Activated naive CD4-positive, alpha-beta T cell (primary cell): ENCODE results near the gene GPC1.

Experiments
- DNase-seq, 4 experiments: peaks; one replicate each; lab custom pipeline; 2025; lab: John Stamatoyannopoulos, UW

Gene GPC1

DNA sequence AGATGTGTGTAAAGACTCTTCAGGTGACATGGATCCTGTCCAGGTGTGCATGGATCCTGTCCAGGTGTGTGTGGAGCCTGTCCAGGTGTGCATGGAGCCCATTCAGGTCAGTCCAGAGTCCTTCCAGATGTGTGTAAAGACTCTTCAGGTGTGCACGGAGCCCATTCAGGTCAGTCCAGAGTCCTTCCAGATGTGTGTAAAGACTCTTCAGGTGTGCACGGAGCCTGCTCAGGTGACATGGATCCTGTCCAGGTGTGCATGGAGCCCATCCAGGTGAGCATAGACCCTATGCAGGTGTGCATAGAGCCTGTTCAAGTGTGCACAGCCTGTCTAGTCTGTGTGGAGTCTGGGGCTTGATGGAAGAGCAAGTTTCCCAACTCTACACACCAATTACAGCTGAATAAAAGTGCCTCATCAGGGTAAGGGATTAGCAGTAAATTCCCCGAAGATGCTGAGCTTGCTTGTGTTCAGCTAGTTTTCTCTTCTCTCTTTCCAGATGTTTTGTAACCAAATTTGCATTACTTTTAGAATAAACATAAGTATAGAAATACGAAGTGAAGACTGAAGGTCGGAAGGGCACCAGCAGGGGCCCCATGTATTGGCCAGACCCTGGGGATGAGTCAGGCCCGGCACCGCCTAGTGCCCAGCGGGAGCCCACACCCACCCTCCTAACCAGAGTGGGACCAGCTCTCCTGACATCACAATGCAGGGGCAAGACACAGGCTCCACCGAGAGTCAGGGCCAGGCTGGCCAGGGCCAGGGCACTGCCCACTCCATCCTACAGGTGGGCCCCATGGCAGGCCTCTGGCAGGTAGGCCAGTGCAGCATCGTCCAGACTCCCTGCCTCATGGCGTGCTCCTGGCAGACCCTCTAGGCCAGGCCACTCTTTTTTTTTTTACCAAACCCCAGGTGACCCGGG, 38.6 kb upstream of the GPC1 start:
- DNase-seq: no peak

DNA sequence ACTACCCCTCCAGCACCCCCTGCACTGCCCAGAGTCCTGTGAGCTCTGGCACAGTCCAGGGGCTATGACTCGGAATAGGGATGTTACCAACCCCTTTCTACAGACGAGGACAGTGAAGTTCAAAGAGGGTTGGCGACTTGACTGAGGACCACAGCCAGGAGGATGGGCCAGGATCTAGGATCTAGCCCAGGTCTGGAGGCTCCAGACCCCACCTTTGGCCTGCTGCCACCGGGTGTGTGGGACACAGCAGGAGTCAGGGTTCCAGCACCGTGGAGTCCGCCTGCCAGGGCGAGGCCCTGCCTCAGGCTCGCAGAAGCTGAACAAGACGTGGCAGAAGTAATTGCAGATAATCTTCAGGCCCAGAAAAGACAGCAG, 37.9 kb upstream of the GPC1 start:
- DNase-seq: no peak

DNA sequence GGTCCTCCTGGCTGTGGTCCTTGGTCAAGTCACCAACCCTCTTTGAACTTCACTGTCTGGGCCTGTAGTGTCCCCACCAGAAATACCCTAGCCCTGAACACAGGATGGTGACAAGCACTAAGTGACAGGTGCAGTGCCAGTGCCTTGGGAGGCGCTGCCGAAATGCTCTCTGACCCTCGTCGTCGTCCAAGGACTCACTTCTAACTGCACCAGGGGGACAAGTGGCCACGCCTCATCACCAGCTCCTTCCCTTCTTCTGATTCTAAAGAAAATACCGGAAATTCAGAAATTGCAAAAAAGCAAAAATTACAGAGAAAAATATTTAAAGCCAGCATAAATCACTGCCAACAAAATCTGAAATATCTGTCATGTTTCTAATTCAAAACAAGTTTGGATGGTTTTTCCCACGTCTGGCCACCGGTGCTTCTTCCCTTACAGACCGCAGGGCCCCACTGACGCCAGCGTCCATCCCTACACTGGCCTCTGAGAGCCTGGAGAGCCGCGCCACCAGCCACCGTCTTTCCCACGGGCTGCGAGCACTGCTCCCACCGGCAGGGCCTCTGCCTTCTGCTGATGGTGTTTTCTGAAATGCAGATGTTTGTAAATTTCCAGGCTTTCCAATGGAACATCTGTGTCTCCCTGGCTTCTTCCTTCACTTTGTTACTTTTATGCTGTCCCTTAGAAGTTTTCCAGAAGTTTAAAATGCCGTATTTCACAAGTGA, 37.4 kb upstream of the GPC1 start:
- DNase-seq: no peak

DNA sequence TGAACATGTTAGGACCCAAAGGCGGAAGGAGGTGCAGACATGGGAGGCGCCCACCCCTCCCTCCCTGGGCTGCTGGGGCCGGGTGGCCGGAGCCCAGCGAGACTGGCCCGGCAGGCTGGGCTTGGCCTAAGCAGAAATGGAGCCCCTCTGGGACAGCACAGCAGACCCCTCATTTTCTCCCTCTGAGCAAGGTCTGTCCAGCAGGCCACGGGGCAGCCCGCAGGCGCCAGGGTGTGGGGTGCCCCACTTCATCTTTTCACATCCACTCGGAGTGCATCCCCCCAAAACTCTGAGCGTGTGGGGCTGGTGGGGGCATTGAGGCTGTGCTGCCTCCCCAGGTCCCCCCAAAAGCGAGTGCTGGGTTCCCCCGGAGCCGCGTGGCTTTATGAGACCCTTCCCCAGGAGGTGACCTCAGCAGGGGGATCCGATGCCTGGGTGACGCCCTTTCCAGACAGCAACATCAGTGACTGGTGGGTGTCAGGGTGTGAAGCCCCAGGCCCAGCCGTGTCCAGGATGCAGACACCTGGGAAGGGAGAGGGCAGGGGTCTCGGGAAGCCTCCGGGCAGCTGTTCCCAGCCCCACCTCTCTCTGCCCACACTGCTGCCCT, 36.7 kb upstream of the GPC1 start:
- no peak for DNase-seq

DNA sequence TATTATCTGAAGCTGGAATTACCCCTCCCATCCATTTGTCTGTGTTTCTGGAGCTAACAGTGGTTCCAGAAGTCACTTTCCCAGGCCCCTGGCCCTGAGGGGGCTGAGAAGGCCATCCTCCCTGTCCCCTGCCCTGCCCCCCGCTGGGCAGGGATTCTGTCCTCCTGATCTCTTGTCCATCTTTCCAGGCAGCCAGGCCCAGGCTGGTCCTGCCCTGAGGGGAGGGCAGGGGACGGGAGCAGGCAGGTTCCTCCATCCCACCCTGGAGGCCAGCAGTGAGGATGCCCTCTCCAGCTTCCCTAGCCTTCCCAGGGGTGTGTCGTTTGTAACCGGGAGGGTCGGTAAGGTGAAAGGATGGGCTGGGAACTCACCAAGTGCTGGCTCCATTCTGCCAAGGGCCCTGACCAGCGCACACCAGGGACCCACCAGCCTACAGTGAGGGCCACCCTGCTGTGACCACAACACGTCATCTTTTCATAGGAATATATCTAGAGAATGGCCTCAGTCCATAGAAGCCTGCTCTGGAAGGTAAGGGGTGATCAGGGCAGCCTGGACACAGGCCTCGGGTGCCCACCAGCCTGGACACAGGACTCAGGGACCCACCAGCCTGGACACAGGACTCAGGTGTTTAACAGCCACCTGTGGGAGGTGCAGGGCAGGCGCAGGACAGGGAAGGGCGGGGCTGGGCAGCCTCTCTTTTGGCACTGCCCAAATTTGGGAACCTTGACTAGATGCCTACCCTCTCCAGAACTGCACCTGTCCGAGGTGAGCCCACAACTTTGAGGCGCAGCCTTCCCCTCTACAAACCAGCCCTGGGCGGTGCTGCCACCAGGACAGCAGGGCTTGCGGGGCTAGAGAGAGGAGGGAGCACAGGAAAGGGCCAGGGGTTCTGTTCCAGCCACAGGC, 35.8 kb upstream of the GPC1 start:
- no peak for DNase-seq

DNA sequence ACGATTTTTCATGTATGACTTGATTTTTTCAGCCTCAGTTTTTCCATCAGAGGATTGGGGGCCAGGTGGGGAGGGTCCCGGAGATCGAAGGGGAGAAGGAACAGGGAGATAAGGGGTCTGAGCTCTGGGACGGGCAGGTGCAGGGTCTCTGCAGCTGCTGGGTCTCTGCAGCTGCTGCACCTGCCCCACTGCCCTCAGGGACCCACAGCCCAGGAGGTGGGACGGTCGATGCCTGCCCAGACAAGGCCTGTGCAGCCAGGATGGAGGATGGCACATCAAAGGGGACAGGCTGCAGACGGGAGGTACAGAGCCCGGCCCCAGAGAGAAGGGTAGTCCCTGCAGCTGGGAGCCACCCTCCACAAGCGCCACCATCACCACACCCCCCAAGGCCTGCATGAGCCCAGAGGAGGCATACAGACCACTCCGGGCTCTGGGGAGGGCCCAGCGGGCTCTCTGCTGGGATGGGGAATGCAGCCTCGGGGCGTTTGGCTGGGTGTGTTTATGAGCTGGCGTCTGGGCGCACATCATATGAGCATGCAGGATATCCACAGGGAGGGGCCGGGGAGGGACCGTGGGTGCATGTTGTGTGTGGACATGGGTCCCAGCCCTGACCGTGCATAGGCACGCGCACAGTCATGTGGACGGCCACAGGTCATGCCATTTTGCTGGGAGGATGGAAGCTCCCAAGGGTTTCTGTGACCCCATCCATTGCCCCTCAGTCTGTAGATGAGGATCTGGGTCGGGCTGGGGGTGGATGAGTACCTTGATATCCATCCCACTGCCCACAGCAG, 34.9 kb upstream of the GPC1 start:
- no peak for DNase-seq

DNA sequence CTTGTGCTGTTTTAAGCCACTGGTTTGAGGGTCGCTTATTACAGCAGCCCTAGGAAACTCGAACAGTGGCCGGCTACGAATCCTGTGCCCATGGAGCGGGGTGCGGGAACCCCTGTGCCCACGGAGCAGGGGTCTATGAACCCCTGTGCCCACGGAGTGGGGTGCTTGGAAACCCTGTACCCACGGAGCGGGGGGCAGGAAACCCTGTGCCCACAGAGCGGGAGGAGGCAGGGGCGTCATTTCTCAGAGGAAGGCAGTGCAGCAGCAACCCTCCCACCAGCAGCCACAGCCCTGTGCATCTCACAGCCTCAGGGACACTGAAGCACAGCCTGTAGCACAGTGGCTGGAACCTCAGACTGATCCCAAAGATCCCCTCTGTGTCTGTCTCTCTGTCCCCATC, 34.2 kb upstream of the GPC1 start:
- no peak for DNase-seq

DNA sequence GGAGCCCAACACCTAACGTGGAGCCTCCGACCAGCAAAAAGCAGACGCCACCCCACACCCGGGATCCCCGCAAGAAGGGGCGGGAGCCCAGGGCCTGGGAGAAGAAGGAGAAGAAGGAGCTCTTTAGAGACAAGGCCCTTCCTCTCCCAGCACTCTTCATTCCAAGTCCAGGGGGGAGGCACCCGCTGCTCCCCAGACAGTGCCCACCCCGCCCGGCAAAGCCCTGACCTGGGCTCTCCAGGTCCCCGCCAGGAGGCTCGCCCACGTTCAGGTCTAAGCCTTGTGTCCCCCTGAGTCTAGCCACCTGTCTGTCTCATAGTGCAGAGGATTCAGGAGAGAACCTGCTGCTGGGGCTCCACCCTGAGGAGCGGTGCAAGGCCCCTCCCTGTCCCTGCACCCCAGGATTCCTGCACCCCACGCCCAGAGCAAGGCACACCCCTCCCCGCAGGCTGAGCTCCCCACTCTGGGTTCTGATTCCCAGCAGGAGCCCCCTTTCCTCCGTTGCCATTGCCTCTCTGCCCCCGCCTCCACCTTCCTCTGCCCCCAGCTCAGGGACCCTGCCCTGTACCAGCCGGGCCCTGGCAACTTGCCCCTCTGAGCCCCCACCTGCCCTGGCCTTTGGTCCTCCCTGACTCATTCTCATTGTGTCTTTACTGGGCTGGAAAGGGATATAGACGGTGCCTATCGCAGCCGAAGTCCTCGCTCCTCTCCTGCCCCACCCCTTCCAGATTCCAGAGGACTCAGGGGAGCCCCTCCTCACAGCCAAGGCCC, 33.5 kb upstream of the GPC1 start:
- no peak for DNase-seq

DNA sequence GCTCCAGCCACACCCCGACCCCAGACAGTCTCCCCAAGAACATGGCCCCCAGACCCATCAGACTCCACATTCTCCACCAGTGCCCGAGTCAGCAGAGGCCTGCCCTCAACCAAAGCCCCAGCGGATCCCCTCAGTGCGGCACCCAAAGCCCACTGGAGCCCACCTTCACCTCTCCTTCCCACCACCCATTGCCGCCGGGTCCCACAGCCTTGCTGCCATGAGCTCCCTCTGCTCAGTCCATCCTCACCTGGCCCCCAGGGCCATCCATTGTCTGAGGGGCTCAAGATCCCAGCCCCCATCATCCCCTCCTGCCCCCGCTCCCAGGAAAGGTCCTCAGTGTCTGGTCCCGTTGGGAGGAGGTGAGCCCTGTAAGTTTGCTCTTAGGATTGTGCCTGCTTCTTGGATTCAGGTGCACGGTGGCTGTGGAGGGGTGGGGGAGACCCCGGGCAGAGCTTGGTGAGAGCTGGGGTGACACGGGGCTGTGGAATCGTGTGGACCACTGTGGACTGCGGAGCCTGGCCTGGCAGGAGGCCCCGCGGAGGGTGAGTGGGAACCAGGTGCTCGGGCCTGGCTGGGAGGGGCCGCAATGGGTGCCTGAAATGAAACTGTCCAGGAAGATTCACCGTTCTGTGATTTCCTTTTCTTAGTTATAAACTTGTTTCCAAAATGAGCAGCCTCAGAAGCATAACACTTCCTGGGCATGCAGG, 32.7 kb upstream of the GPC1 start:
- no peak for DNase-seq

DNA sequence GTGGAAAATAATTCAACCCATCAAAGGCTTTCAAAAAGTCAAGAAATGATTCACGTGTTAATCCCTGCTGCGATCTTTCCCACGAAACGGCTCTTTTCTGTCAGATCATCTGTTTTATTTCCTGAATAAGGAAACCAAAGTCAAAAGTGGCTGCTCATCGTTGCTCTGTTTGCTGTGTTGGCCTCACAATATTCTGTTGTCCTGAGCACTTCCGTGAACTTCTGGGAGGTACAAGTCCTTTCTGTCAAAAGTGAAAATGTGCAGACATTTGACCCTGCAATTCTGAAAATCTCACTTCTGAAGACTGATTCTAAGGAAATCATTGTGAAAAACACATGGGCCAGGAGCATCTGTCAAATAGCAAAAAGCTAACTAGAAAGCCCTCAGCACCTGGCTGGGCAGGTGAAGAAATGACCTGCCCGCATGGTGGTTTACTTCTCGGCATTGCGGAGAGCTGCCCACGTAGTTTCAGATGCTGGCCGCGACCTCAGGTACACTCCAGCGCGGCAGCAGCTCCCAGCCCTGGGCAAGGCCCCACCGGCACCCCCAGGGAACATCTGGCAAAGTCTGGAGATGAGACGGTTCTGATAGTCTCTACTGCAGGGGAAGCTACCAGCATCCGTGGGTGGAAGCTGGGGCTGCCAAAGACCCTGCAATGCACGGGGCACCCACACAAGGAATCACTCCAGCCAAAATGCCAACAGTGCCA, 31.9 kb upstream of the GPC1 start:
- no peak for DNase-seq

DNA sequence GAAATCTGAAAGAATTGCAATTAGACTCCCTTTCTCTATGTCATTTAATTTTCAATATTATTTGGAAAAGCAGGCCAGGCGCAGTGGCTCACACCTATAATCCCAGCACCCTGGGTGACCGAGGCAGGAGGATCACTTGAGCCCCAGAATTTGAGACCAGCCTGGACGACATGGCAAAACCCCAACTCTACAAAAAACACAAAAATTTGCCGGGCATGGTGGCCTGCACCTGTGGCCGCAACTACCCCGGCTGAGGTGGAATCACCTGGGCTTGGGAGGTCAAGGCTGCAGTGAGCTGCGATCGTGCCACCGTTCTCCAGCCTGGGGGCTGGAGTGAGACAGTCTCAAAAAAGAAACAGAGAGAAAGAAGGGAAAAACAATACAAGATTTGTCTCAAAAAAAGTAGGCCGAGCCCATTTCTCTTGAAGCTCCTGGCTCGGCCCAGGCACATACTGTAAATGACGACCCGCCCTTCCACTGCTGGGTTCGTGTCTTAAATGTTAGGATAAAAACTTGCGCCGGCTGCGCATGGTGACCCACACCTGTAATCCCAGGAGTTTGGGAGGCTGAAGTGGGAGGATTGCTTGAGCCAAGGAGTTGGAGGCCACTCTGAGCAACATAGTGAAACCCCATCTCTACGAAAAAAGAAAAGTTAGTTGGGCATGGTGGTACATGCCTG, 31.1 kb upstream of the GPC1 start:
- no peak for DNase-seq

DNA sequence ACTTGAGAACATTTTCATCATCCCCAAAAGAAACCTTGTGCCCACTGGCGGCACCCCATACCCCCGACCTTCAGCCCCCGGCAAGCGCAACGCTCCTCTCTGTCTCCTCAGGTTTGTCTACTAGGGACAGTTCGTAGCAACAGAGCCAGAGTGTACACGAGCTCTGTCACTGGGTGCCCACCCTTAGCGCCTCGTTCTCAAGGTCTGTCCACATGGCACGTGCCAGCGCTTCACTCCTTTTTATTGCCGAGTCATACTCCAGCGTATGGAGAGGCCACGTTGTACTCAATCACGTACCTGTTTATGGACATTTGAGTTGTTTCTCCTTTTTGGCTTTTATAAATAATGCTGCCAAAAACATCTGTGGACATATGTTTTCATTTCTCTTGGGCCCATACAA, 30.3 kb upstream of the GPC1 start:
- no peak for DNase-seq

DNA sequence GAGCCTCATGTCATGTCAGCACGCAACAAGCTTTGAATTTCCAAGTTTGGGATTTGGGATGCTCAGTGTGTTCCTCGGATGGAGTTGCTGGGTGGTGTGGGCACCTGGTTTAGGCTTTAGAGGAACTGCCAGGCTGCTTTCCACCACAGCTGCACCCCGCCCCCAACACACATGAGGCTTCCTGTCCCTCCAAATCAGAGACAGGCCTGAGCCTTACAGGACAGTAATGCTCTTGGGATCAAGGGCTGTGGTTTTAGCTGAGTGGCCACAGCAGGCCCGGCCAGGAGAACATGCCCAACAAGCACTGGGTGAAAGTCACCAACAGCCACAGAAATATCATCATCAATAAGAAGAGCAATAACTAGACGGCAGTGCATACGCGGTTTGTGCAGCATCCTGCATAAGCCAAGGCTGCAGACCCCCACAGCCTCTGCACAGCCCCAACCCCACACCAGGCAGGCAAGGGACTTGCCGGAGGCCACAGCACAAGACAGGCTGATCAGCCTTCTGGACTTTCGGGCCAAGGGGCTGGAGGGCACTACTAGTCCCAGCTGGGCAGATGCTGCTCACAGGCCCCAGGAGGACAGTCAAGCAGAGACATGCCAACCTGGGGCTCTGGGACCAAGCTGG, 29.7 kb upstream of the GPC1 start:
- no peak for DNase-seq

DNA sequence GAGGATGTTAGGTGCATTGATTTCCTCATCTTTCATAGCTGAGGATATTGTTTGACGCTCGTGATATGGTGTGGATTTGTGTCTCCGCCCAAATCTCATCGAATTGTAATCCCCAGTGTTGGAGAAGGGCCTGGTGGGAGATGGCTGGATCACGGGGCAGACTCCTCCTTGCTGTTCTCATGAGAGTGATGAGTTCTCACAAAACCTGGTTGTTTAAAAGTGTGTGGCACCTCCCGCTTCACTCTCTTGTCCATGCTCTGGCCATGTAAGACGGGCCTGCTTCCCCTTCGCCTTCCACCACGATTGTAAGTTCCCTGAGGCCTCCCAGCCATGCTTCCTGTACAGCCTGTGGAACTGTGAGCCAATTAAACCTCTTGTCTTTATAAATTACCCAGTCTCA, 28.4 kb upstream of the GPC1 start:
- no peak for DNase-seq

DNA sequence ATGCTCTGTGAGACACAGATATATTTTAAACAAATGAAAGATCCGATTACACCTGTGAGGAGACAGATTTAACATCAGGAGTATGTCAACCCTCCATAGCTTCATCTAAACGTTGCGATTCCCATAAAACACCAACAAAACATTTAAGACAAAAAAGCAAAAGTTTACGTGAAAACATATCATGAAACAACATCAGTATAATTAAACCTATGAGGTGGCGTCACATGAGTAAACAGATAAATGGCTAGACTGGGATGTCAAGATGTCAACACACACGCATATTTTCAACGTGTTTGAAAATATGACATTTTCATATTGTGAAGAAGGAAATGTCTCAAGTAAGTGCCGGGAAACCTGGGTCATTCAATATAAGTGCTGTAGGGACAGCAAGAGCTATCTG, 25.5 kb upstream of the GPC1 start:
- no peak for DNase-seq

DNA sequence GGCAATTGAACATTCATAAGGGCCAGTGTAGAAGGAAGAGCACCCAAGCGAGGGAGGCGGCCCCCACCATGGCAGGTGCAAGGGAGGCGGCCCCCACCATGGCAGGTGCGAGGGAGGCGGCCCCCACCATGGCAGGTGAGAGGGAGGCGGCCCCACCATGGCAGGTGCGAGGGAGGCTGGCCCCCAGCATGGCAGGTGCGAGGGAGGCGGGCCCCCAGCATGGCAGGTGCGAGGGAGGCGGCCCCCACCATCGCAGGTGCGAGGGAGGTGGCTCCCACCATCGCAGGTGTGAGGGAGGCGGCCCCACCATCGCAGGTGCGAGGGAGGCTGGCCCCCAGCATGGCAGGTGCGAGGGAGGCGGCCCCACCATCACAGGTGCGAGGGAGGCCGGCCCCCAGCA, 24.7 kb upstream of the GPC1 start:
- DNase-seq: no peak

DNA sequence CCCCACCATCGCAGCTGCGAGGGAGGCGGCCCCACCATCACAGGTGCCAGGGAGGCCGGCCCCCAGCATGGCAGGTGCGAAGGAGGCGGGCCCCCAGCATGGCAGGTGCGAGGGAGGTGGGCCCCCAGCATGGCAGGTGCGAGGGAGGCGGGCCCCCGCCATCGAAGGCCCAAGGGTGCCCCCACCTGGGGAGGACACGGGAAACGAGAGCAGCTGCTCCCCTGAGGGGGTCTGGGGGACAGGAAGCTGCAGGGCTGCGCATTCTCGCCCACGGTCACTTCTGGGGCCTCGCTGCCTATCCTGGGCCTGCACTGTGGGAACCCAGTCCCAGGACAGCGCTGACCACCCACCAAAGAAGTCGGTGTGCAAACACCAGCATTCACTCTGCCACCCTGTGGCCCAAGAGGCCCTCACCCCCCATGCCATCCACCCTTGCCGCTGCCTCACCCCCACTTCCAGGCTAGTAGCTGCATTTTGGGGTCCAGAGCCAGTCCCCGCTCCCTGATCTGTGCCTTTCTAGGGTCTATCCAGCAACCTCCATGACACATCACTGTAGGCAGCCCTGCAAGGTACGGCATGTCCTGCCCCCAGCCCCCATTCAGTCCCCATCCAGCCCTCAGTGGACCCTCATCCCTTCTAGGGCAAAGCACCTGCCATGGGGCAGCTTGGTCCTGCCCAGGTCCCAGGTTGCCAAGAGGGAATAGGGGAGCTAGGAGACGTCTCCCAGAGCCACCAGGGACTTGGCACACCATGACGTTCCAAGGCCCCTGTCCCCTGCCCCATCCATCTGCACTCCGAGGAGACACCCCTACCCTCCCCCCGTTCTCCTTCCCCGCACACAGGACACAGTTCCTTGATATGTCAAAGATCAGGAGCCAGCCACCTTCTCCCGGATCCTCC, 24.0 kb upstream of the GPC1 start:
- DNase-seq: no peak
